H54 (cell line): ENCODE data around the gene SND1.
"Not testable (repeated sequence)": the region's sequence is repeated elsewhere in the genome, so short reads cannot be mapped to it uniquely, and the experiment has no call there.

ENCODE experiments used
- DNase-seq: peaks from one replicate; pipeline ENCODE4 v3.0.0; 2011; ENCODE audit warnings: low spot score, mixed read lengths; ENCODE audit not compliant: insufficient read length
- FAIRE-seq: peaks from 3 replicates; lab custom pipeline; 2011; peaks lifted over from hg19 to GRCh38; lab: Jason Lieb, UNC
- POLR2A ChIP-seq: IDR thresholded peaks from 2 replicates; pipeline ENCODE4 v1.6.1; 2011; ENCODE audit warnings: low read depth, mild to moderate bottlenecking, low read length

SND1 gene

GRCh38 chr7:127665922-127666321 lies 13.9 kb downstream of the SND1 start:
- TF ChIP-seq POLR2A, result no peak
- FAIRE-seq (no peak), DNase-seq (no peak)

- DNase-seq, result no peak
- FAIRE-seq, result no peak
- TF ChIP-seq POLR2A, result no peak
Observed at GRCh38 chr7:127666602-127667001, 14.6 kb downstream of the SND1 start.

GRCh38 chr7:127667017-127667670 lies 15.2 kb downstream of the SND1 start:
- TF ChIP-seq POLR2A, result no peak
- FAIRE-seq (no peak), DNase-seq (peak; percentile 24)

- no peak for FAIRE-seq
- no peak for DNase-seq
- TF ChIP-seq POLR2A, result no peak
Observed at GRCh38 chr7:127667759-127668530, 16.0 kb downstream of the SND1 start.

- no peak for DNase-seq
- no peak for TF ChIP-seq POLR2A
- no peak for FAIRE-seq
Observed at GRCh38 chr7:127671341-127671740, 19.3 kb downstream of the SND1 start.

- no peak for DNase-seq
- no peak for FAIRE-seq
- no peak; the same call in 1 of the 2 replicates for TF ChIP-seq POLR2A
Observed at GRCh38 chr7:127673902-127674301, 21.9 kb downstream of the SND1 start.

GRCh38 chr7:127674361-127674760 lies 22.4 kb downstream of the SND1 start:
- no peak for TF ChIP-seq POLR2A
- FAIRE-seq (no peak), DNase-seq (no peak)

- not testable (repeated sequence) for FAIRE-seq, DNase-seq
Observed at GRCh38 chr7:127674923-127675322, 22.9 kb downstream of the SND1 start.

GRCh38 chr7:127675721-127676120 lies 23.7 kb downstream of the SND1 start:
- TF ChIP-seq POLR2A, result no peak
- no peak for FAIRE-seq
- no peak for DNase-seq

- FAIRE-seq (no peak), DNase-seq (no peak)
- no peak for TF ChIP-seq POLR2A
Observed at GRCh38 chr7:127677433-127678230, 25.6 kb downstream of the SND1 start.

GRCh38 chr7:127678337-127678736 lies 26.3 kb downstream of the SND1 start:
- no peak for FAIRE-seq
- DNase-seq, result no peak
- TF ChIP-seq POLR2A, result no peak

- TF ChIP-seq POLR2A, result no peak
- DNase-seq (no peak), FAIRE-seq (no peak)
Observed at GRCh38 chr7:127678947-127679346, 27.0 kb downstream of the SND1 start.

GRCh38 chr7:127680983-127681382 lies 29.0 kb downstream of the SND1 start:
- FAIRE-seq (no peak), DNase-seq (no peak)
- no peak for TF ChIP-seq POLR2A

- DNase-seq (no peak), FAIRE-seq (no peak)
- no peak for TF ChIP-seq POLR2A
Observed at GRCh38 chr7:127682140-127682539, 30.1 kb downstream of the SND1 start.
